ENCODE results near the gene THADA. TPM values are rescaled to one million over a fixed set of nuclear protein-coding genes. Genes with fewer than 3 reads are reported as not detected.

THADA gene
- total and polyA plus RNA-seq, 12 donors: 7.5 to 18.0 (median 15.2) TPM

DNA sequence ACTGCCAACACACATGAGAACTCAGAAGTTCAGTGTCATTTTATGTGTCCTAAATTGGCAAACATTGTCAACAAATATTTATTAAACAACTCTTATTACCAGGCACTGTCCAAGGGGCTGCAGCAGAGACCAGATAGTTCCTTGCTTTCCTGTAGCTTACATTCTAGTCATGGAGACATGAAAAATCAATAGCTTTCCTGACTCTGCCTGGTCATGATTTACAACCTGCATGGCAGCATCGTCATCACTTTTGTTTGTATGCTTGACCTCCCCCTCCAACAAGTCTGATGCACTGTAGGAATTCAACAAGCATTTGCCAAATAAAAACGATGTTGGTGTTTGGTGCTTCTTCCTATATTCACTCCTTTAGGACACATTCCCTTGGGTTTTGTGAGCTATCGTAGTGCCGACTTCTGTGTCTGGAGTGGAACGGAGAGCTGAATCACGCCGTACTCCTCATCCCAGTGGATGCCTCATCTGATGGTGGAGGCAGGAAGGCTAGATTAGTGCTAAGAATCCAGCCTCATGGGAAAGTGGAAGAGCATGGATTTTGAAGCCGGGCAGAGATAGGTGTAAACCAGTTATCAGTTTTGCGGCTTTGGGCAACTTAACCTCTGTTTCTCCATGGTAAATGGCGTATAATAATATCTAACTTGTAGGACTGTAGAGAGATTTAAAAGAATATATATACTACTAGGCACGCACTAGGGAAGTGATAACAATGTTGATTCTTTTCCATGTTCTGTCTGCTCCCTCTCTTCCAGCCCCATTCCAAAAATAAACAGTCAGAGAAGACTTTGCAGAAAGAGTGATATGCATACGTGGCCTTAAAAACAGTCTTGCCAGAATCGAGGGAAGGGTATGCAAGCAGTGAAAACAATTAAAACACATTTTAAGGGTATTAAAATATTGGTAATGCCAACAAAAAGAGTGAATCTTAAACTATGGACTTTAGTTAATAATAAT lies 249.0 kb downstream of the THADA start:
- no peak for DNase-seq
- 53 to 62% methylated on average over 13 of the region's 13 CpGs for WGBS, 2 donors

DNA sequence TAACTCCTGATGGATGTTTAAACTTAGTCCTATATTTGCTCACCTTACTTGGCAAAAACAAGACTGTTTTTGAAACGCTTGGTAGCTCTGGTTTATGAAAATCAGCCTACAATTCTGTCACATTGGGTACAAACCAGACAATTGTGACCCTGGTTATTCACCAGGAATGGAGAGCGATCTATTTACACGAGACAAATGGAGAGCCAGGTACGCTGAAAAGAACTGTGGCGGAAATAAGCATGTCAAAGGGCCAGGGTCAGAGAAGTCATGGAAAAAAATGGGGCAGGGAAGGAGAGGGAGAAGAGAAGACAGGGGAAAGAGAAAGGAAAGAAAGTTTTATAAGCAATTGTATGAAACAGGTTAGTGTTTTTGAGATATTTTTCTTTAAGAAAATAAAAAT lies 250.0 kb downstream of the THADA start:
- Histone ChIP-seq H3K36me3 (peaks cover 0 to 11% (median 0%) of the 10 kb centered on the region in 9 donors), H3K27ac (peak overlapping the region; percentile 11 to 85 (median 81)), H3K4me3 (no peak overlapping the region), H3K4me1 (peaks cover 24 to 100% (median 73%) of the 10 kb centered on the region in 9 donors), H3K9me3 (no peaks in the 10 kb centered on the region), H3K27me3 (no peaks in the 10 kb centered on the region)
- ATAC-seq (no peak), DNase-seq (no peak)
- intact Hi-C loops (cut with DNase I): no loop called here
- WGBS, 2 donors: 86 to 90% methylated on average over 5 of the region's 5 CpGs
- TF ChIP-seq, protein P1, sequence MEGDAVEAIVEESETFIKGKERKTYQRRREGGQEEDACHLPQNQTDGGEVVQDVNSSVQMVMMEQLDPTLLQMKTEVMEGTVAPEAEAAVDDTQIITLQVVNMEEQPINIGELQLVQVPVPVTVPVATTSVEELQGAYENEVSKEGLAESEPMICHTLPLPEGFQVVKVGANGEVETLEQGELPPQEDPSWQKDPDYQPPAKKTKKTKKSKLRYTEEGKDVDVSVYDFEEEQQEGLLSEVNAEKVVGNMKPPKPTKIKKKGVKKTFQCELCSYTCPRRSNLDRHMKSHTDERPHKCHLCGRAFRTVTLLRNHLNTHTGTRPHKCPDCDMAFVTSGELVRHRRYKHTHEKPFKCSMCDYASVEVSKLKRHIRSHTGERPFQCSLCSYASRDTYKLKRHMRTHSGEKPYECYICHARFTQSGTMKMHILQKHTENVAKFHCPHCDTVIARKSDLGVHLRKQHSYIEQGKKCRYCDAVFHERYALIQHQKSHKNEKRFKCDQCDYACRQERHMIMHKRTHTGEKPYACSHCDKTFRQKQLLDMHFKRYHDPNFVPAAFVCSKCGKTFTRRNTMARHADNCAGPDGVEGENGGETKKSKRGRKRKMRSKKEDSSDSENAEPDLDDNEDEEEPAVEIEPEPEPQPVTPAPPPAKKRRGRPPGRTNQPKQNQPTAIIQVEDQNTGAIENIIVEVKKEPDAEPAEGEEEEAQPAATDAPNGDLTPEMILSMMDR (IDR thresholded peaks at IDR 0.05): no peak

More for the DNA sequence above, 249.0 kb downstream of the THADA start:
- intact Hi-C loops (cut with DNase I): no loop called here
- Histone ChIP-seq H3K36me3 (peaks cover 0 to 9% (median 0%) of the 10 kb centered on the region in 9 donors), H3K4me1 (peaks cover 24 to 99% (median 70%) of the 10 kb centered on the region in 9 donors), H3K4me3 (no peak overlapping the region), H3K9me3 (no peaks in the 10 kb centered on the region), H3K27ac (peak overlapping the region in 9 of 10 donors; percentile 9 to 85 (median 82)), H3K27me3 (no peaks in the 10 kb centered on the region)
- TF ChIP-seq, protein P1 (IDR thresholded peaks at IDR 0.05): no peak
- ATAC-seq: peak in 1 of 8 donors; percentile 31

DNA sequence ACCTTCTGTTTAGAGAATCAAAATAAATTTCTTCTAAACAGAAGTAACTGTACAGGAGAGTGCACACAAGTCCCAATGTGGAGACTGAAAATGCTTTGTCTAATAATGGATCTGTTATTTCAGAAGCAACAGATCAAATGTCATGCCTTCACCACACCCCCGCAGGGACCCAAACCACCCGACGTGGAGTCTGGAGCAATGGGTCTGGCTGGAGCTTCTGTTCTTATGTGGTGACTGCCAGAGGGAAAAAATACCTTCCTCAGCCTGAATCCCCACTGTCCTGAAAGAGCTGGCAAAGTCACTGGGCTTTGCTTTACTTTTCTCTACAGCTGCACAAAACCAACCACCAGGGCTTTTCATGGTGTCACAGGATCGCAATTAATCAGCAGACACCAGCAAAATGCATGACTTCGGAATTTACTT lies 250.4 kb downstream of the THADA start:
- Histone ChIP-seq H3K4me3 (no peak overlapping the region), H3K4me1 (peaks cover 24 to 100% (median 77%) of the 10 kb centered on the region in 9 donors)

DNA sequence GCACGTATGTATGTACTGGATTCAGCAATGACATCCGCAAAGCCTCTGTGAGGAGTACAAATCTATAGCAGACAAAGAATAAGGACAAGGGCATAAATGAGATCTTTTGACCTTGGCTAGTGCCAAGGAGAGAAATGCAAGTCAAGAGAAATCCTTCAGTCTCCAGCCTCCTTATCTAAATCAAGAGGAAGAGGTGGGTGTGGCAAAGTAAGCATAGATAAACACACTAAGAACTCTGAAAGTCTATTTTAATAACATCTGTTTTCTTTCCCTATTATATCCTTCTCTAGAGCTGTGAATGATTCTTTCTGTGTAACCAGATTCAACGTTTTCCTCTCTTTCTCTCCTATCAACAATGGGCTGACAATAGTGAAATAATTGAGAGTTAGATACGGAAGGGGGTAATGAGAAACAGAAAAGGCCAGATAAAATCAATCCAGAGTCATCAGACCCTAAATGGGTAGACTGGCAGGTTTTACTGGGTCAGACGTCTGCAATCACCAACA lies 250.9 kb downstream of the THADA start:
- TF ChIP-seq, protein P1 (IDR thresholded peaks at IDR 0.05): no peak
- peak overlapping the region; percentile 11 to 85 (median 81) for H3K27ac ChIP-seq
- DNase-seq (no peak), ATAC-seq (peak in 3 of 8 donors; percentile 10 to 21 (median 16))
- no peaks in the 10 kb centered on the region for H3K27me3 ChIP-seq
- H3K4me1 ChIP-seq: peaks cover 24 to 100% (median 82%) of the 10 kb centered on the region in 9 donors
- no peak overlapping the region for H3K4me3 ChIP-seq
- 24 to 27% methylated on average over 5 of the region's 5 CpGs for WGBS, 2 donors
- intact Hi-C loops (cut with DNase I): loop anchor here in 1 of 10 donors (5.0 kb wide), 1 partner anchor 78 kb away; no protein-coding TSS in a partner anchor
- H3K9me3 ChIP-seq: no peaks in the 10 kb centered on the region
- peaks cover 0 to 11% (median 0%) of the 10 kb centered on the region in 9 donors for H3K36me3 ChIP-seq

More for the DNA sequence above, 250.4 kb downstream of the THADA start:
- DNase-seq (peak in 1 of 2 donors; percentile 34), ATAC-seq (peak in 7 of 8 donors; percentile 13 to 57 (median 27))
- WGBS, 2 donors: 40 to 45% methylated on average over 5 of the region's 5 CpGs
- Histone ChIP-seq H3K27me3 (no peaks in the 10 kb centered on the region), H3K36me3 (peaks cover 0 to 11% (median 0%) of the 10 kb centered on the region in 9 donors), H3K9me3 (no peaks in the 10 kb centered on the region), H3K27ac (peak overlapping the region; percentile 11 to 85 (median 81))
- intact Hi-C loops (cut with DNase I): no loop called here
- TF ChIP-seq, protein P1 (IDR thresholded peaks at IDR 0.05): peak in 3 of 9 donors; percentile 9 to 18 (median 10)

Data from heart right ventricle (tissue), 16 donors.